ENCODE data around the gene RPLP2.

The RPLP2 gene

DNA sequence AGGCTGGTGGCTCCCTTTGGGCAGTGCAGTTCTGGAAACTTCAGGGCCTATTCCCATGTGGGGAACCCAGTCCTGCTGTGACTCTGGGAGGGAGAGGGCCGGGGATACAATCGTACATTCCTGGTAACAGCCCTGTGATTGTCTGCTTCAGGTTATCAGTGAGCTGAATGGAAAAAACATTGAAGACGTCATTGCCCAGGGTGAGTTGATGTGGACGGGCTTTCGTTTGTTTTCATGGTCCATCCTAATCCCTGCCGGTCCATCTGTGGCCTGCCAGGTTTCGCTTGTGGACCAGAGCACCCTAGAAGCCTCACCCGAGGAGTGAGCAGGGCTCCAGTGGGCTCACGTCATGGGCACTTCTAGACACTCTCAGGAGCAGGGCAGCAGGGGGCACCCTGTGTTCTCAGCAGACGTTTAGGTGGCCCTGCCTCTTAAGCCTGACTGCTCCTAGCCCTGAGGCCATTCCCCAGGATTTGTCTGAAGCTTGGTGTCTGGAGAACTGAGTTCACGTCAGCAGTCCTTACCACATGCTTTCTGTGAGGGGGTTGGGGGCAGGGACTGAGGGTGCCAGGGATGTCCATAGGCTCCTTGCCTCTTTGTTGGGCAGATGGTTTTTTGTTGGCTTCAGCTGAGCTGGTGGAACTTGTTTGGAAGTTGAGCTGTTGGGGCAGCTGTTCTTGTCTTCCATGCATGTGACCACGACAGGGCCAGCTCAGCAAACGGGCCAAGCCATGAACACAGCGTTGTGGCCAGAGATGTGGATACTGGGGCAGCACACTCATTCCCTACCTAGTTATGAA, 1.9 kb downstream of the RPLP2 start:
- TF ChIP-seq EGR1 (IDR thresholded peaks at IDR 0.05) (no peak), TAF1 (IDR thresholded peaks at IDR 0.05; ENCODE audit: low read depth) (no peak)
- TF ChIP-seq, protein P1, sequence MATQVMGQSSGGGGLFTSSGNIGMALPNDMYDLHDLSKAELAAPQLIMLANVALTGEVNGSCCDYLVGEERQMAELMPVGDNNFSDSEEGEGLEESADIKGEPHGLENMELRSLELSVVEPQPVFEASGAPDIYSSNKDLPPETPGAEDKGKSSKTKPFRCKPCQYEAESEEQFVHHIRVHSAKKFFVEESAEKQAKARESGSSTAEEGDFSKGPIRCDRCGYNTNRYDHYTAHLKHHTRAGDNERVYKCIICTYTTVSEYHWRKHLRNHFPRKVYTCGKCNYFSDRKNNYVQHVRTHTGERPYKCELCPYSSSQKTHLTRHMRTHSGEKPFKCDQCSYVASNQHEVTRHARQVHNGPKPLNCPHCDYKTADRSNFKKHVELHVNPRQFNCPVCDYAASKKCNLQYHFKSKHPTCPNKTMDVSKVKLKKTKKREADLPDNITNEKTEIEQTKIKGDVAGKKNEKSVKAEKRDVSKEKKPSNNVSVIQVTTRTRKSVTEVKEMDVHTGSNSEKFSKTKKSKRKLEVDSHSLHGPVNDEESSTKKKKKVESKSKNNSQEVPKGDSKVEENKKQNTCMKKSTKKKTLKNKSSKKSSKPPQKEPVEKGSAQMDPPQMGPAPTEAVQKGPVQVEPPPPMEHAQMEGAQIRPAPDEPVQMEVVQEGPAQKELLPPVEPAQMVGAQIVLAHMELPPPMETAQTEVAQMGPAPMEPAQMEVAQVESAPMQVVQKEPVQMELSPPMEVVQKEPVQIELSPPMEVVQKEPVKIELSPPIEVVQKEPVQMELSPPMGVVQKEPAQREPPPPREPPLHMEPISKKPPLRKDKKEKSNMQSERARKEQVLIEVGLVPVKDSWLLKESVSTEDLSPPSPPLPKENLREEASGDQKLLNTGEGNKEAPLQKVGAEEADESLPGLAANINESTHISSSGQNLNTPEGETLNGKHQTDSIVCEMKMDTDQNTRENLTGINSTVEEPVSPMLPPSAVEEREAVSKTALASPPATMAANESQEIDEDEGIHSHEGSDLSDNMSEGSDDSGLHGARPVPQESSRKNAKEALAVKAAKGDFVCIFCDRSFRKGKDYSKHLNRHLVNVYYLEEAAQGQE (IDR thresholded peaks at IDR 0.05; ENCODE audit: low read depth) = no peak

DNA sequence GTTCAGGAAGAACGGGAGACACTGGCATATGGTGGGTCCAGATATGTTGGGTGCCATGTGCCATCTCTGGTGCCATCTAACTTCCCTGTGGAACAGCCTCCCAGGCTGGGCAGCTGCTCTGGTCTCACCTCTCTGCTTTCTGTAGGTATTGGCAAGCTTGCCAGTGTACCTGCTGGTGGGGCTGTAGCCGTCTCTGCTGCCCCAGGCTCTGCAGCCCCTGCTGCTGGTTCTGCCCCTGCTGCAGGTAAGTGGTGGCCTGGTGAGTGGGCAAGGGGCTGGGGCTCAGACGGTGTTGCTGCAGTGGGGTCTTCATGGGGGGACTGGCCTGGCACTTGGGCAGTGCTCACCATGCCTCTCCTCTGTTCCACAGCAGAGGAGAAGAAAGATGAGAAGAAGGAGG, 2.6 kb downstream of the RPLP2 start:
- TF ChIP-seq EP300 (IDR thresholded peaks at IDR 0.05; ENCODE audit: borderline replicate concordance) (no peak), ZBTB7A (IDR thresholded peaks at IDR 0.05; ENCODE audit: low read depth) (no peak), TEAD4 (IDR thresholded peaks at IDR 0.05) (no peak), RAD21 (IDR thresholded peaks at IDR 0.05; ENCODE audit: low read depth) (no peak), NFIC (IDR thresholded peaks at IDR 0.05) (no peak), YY1 (IDR thresholded peaks at IDR 0.05; ENCODE audit: low read depth) (no peak), TCF12 (IDR thresholded peaks at IDR 0.05; ENCODE audit: low read depth) (no peak), FOXM1 (IDR thresholded peaks at IDR 0.05; ENCODE audit: borderline replicate concordance, low read depth) (no peak), EGR1 (IDR thresholded peaks at IDR 0.05) (no peak), TAF1 (IDR thresholded peaks at IDR 0.05; ENCODE audit: low read depth) (no peak)
- TF ChIP-seq, protein P2, sequence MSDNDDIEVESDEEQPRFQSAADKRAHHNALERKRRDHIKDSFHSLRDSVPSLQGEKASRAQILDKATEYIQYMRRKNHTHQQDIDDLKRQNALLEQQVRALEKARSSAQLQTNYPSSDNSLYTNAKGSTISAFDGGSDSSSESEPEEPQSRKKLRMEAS (IDR thresholded peaks at IDR 0.05) = no peak
- TF ChIP-seq, protein P1 (IDR thresholded peaks at IDR 0.05; ENCODE audit: low read depth) = no peak

DNA sequence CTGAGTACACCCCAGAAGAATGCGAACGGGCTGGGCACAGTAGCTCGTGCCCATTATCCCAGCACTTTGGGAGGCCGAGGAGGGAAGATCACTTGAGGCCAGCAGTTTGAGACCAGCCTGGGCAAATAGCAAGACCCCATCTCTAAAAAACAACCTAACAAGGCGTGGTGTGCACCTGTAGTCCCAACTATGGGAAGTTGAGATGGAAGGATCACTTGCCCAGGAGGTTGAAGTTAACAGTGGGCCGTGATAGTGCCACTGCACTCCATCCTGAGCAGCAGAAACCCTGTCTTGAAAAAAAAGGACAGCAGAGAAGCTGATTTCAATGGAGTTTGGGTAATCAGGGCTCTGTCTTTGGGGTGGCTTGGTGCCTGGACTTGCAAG, 3.3 kb downstream of the RPLP2 start:
- TF ChIP-seq NFIC (IDR thresholded peaks at IDR 0.05) (no peak), EP300 (IDR thresholded peaks at IDR 0.05; ENCODE audit: borderline replicate concordance) (no peak), TEAD4 (IDR thresholded peaks at IDR 0.05) (no peak)

DNA sequence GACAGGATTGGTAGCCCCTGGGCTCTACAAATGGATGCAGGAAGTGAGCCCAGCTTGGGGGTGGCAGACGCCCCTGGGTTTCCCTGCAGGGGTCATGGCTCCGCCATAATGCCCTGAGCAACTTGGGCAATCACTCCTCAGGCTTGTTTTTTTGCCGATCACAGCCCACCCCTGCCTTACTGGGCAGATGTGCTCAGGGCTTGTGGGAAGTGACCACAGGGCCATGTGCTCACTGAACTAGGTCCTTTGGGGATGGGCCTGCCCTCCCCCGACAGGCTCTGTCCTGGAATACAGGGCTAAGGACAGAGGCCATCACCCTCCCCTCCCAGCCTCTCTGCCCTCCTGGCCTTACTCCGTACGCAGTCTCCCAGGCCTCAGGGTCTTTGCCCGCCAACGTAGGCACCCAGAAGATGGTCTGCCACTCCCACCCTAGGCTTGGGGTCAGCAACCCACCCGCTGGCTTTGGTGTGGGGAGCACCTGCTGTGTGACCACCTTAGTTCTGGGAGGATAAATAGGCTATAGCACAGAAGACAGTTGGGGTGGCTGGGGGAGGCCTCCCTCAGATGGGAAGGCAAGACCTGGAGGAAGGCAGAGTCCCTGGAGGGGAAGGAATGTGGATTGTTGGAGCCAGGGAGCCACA, 3.8 kb downstream of the RPLP2 start:
- TF ChIP-seq YY1 (IDR thresholded peaks at IDR 0.05; ENCODE audit: low read depth) (no peak), ZBTB7A (IDR thresholded peaks at IDR 0.05; ENCODE audit: low read depth) (no peak), RAD21 (IDR thresholded peaks at IDR 0.05; ENCODE audit: low read depth) (no peak), FOXM1 (IDR thresholded peaks at IDR 0.05; ENCODE audit: borderline replicate concordance, low read depth) (no peak), CEBPB (IDR thresholded peaks at IDR 0.05) (no peak), TEAD4 (IDR thresholded peaks at IDR 0.05) (no peak), TCF12 (IDR thresholded peaks at IDR 0.05; ENCODE audit: low read depth) (no peak), EGR1 (IDR thresholded peaks at IDR 0.05) (no peak)
- TF ChIP-seq, protein P2 (IDR thresholded peaks at IDR 0.05) = no peak
- TF ChIP-seq, protein P1 (IDR thresholded peaks at IDR 0.05; ENCODE audit: low read depth) = no peak
- TF ChIP-seq, protein P3, sequence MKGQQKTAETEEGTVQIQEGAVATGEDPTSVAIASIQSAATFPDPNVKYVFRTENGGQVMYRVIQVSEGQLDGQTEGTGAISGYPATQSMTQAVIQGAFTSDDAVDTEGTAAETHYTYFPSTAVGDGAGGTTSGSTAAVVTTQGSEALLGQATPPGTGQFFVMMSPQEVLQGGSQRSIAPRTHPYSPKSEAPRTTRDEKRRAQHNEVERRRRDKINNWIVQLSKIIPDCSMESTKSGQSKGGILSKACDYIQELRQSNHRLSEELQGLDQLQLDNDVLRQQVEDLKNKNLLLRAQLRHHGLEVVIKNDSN (IDR thresholded peaks at IDR 0.05) = no peak

DNA sequence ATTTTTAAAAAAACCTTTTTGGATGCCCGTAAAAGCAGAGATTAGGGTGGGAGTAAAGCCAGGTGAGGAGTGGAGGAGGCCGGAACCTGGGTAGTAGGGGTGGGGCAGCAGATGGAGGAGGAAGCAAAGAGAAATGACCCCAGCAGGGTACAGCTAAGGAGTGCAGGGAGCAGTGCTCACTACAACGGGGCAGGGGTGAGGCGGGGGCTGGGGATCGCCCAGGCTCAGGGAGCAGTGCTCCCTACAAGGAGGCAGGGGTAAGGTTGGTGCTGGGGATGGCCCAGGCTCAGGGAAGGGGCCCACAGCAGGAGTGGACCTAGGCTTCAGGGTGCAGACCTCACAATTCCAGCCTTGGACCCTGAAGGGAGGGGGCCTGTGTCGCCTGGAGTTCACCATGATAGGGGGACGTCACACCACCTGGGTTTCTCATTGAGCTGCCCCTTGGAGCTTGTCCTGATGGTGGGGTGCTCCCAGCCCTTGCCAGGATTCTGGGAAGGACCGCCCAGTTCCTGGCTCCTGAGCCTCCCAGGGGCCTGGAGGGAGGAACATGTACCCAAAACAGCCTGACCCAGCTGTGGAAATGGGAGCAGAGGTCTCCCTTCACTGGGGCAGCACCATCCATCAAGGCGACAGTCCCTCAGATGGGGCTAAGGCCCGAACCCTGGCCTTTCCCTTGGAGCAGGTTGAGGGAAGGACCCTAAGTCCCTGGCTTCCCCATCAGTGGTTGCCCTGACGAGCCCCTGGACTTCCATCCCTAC, 6.1 kb downstream of the RPLP2 start:
- no peak for TF ChIP-seq RAD21 (IDR thresholded peaks at IDR 0.05; ENCODE audit: low read depth)
- TF ChIP-seq CEBPB (IDR thresholded peaks at IDR 0.05) = no peak
- no peak for TF ChIP-seq NFIC (IDR thresholded peaks at IDR 0.05)
- TF ChIP-seq, protein P1 (IDR thresholded peaks at IDR 0.05; ENCODE audit: low read depth) = no peak

Measured in Ishikawa (cell line).